ENCODE measurements around the gene CRTAC1.
A peak's percentile ranks its signal among the peaks of the same experiment; 100 is the strongest.

The CRTAC1 gene

GRCh38 chr10:97892506-97892905, 137.9 kb downstream of the CRTAC1 start:
- no peak for DNase-seq

GRCh38 chr10:97891497-97892167, 138.8 kb downstream of the CRTAC1 start:
- DNase-seq: peak; percentile 11 to 47

- peak; percentile 23 to 79 for DNase-seq
Measured at GRCh38 chr10:97889461-97890265, 140.8 kb downstream of the CRTAC1 start.

GRCh38 chr10:97888641-97889262, 141.7 kb downstream of the CRTAC1 start:
- DNase-seq: peak in 1 of 2 experiments; percentile 36

GRCh38 chr10:97888134-97888533, 142.3 kb downstream of the CRTAC1 start:
- no peak for DNase-seq

GRCh38 chr10:97887399-97887798, 143.0 kb downstream of the CRTAC1 start:
- no peak for DNase-seq

GRCh38 chr10:97886286-97886685, 144.1 kb downstream of the CRTAC1 start:
- no peak for DNase-seq

- DNase-seq: no peak
Measured at GRCh38 chr10:97883092-97883485, 147.3 kb downstream of the CRTAC1 start.

- no peak for DNase-seq
Measured at GRCh38 chr10:97882142-97883091, 148.0 kb downstream of the CRTAC1 start.

GRCh38 chr10:97880109-97880508, 150.3 kb downstream of the CRTAC1 start:
- no peak for DNase-seq

GRCh38 chr10:97879241-97879640, 151.2 kb downstream of the CRTAC1 start:
- DNase-seq: no peak

- DNase-seq: no peak
Measured at GRCh38 chr10:97876402-97876801, 154.0 kb downstream of the CRTAC1 start.

GRCh38 chr10:97875391-97875790, 155.0 kb downstream of the CRTAC1 start:
- no peak for DNase-seq

- DNase-seq: no peak
Measured at GRCh38 chr10:97874332-97874731, 156.1 kb downstream of the CRTAC1 start.

GRCh38 chr10:97873569-97873968, 156.9 kb downstream of the CRTAC1 start:
- no peak for DNase-seq

GRCh38 chr10:97870990-97871389, 159.4 kb downstream of the CRTAC1 start:
- no peak for DNase-seq

- DNase-seq: peak; percentile 90 to 92
Measured at GRCh38 chr10:97869091-97870042, 161.1 kb downstream of the CRTAC1 start.

GRCh38 chr10:97868134-97868685, 162.2 kb downstream of the CRTAC1 start:
- peak in 1 of 2 experiments; percentile 19 for DNase-seq

- DNase-seq: no peak
Measured at GRCh38 chr10:97867220-97867800, 163.1 kb downstream of the CRTAC1 start.

GRCh38 chr10:97866524-97867219, 163.7 kb downstream of the CRTAC1 start:
- DNase-seq: no peak
